Stimulated activated naive CD8-positive, alpha-beta T cell treated with anti-CD3 and anti-CD28 coated beads, Interleukin-15, Interleukin-2, amounts not matched to agents 100 ng/mL and 50 ng/mL, for 24 hours (primary cell): ENCODE results near the gene CCDC187.
"Not testable (repeated sequence)": the region's sequence is repeated elsewhere in the genome, so short reads cannot be mapped to it uniquely, and the experiment has no call there.

Source experiments
- H3K27ac Mint-ChIP-seq: one replicate; pipeline ENCODE4 v1.8.0; 2021; ENCODE audit warnings: mild to moderate bottlenecking, mixed read lengths
- H3K27me3 Mint-ChIP-seq: one replicate; pipeline ENCODE4 v1.8.0; 2021; ENCODE audit warnings: mixed read lengths
- H3K36me3 Mint-ChIP-seq: one replicate; pipeline ENCODE4 v1.8.0; 2021; ENCODE audit warnings: low read depth, mixed read lengths
- H3K4me1 Mint-ChIP-seq: one replicate; pipeline ENCODE4 v1.8.0; 2021; ENCODE audit warnings: low read depth, mixed read lengths
- H3K4me3 Mint-ChIP-seq: one replicate; pipeline ENCODE4 v1.8.0; 2021; ENCODE audit warnings: mild to moderate bottlenecking, mixed read lengths
- H3K9me3 Mint-ChIP-seq: one replicate; pipeline ENCODE4 v1.8.0; 2021; ENCODE audit warnings: mixed read lengths

CCDC187 gene

GRCh38 chr9:136274786-136275654 is 28.9 kb downstream of the CCDC187 start:
- H3K4me1 Mint-ChIP-seq: no peaks in the 10 kb centered on the region
- H3K4me3 Mint-ChIP-seq: no peak overlapping the region
- H3K9me3 Mint-ChIP-seq: no peaks in the 10 kb centered on the region
- no peaks in the 10 kb centered on the region for H3K27me3 Mint-ChIP-seq
- no peaks in the 10 kb centered on the region for H3K36me3 Mint-ChIP-seq
- no peak overlapping the region for H3K27ac Mint-ChIP-seq

GRCh38 chr9:136273921-136274785 is 29.7 kb downstream of the CCDC187 start:
- H3K27me3 Mint-ChIP-seq: no peaks in the 10 kb centered on the region
- H3K4me3 Mint-ChIP-seq: no peak overlapping the region
- H3K36me3 Mint-ChIP-seq: no peaks in the 10 kb centered on the region
- H3K4me1 Mint-ChIP-seq: no peaks in the 10 kb centered on the region
- no peaks in the 10 kb centered on the region for H3K9me3 Mint-ChIP-seq
- no peak overlapping the region for H3K27ac Mint-ChIP-seq

DNA sequence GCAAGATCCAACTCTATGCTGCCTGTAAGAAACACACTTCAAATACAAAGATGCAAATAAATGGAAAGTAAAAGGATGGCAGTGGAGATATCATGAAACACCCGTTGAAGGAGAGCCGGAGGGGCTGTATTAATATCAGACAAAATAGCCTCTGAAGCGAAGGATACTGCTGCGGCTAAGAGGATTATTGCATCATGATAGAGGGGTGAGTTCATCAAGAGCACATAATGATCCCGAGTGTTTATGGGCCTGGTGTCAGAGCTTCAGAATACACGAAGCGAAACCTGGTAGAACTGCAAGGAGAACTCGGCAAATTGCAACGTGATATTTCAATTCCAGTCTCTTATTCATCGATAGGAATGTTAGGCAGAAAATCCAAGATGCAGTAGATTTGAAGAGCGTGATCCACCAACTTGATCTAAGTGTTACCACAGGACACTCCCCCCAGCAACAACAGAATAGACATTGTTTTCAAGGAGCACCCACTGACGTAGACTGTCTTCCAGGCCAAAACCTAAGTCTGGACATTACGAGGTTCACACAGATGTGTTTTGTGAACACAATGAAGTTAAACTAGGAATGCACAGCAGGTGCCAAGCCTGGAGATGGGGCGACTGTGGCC is 30.5 kb downstream of the CCDC187 start:
- no peak overlapping the region for H3K27ac Mint-ChIP-seq
- no peaks in the 10 kb centered on the region for H3K4me1 Mint-ChIP-seq

DNA sequence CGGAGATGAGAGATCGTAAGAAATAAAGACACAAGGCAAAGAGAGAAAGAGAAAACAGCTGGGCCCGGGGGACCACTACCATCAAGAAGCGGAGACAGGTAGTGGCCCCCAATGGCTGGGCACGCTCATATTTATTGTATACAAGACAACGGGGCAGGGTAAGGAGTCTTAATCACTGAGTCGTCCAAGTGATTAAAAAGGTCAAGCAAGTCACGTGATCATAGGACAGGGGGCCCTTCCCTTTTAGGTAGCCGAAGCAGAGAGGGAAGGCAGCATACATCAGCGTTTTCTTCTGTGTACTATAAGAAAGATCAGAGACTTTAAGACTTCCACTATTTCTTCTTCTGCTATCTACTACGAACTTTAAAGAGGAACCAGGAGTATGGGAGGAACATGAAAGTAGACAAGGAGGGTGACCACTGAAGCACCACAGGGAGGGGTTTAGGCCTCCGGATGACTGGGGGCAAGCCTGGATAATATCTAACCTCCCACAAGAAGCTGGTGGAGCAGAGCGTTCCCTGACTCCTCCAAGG is 33.7 kb downstream of the CCDC187 start:
- Mint-ChIP-seq H3K36me3 (no peaks in the 10 kb centered on the region), H3K4me1 (peaks cover 4% of the 10 kb centered on the region), H3K27ac (no peak overlapping the region), H3K9me3 (no peaks in the 10 kb centered on the region), H3K4me3 (no peak overlapping the region), H3K27me3 (no peaks in the 10 kb centered on the region)

More for the DNA sequence above, 30.5 kb downstream of the CCDC187 start:
- Mint-ChIP-seq H3K9me3 (no peaks in the 10 kb centered on the region), H3K36me3 (no peaks in the 10 kb centered on the region), H3K27me3 (no peaks in the 10 kb centered on the region), H3K4me3 (no peak overlapping the region)

DNA sequence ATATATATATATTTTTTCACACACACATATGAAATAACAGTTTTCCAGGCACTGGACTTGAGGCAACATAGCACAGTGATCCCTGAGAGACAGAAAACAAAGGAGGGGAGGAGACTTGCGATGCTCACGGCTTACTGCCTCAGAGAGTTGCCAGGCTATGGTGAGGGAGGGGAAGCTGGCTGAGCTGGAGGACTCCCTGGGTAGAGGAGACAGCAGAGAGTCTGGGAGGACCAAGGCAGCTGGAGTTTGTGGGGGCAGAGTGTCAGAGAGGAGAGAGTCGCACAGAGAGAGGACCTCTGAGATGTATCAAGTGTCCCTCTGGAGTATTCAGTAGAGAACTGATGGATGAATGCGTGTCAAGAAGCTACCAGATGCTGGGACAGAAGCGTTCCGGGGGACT is 35.2 kb downstream of the CCDC187 start:
- Mint-ChIP-seq H3K9me3 (no peaks in the 10 kb centered on the region), H3K36me3 (no peaks in the 10 kb centered on the region), H3K4me1 (peaks cover 4% of the 10 kb centered on the region), H3K27ac (no peak overlapping the region), H3K27me3 (no peaks in the 10 kb centered on the region), H3K4me3 (no peak overlapping the region)

- peaks cover 4% of the 10 kb centered on the region for H3K4me1 Mint-ChIP-seq
- peak overlapping the region; percentile 69 for H3K4me3 Mint-ChIP-seq
- no peaks in the 10 kb centered on the region for H3K9me3 Mint-ChIP-seq
Measured at GRCh38 chr9:136268318-136268717, 35.6 kb downstream of the CCDC187 start.

DNA sequence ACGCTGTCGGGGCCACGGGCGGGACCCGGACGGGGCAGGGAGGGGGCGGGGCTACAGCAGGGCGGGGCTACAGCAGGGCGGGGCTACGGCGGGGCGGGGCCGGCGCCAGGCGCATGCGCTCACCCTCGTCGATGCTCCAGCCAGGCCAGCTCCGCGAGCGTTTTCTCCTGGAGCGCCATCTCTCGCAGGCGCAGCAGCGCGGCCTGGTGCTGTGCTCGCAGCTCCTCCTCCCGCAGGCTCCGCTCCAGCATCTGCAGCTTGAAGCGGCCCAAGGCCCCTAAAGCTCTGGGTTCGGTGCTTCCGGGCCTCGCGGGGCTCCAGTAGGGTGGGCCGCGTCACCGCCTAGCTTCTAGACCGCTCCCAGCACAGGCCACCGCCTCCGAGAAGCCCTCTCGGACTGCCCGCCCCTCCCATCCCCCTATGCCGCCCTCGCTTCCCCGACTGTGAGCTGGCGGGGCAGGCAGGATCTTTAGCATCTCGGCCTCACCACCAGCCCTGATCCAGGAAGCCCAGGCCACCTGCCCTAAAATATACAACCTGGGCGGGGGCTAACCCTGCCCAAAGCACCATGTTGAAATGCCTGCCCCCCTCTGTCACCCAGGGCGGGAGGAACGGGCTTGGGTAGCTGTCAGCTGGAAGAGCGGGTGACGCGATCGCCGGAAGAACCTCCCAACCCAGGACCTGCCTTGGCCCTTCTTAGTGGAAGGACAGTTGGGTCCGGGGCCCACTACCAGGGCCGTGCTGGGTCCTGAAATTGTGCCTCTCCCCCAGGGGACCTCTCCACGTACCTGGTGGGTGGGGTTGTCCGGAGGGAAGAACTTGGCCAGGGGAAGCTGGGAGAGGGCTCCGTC is 36.4 kb downstream of the CCDC187 start:
- peaks cover 4% of the 10 kb centered on the region for H3K4me1 Mint-ChIP-seq
- peak overlapping the region; percentile 71 for H3K27ac Mint-ChIP-seq
- peak overlapping the region; percentile 74 for H3K4me3 Mint-ChIP-seq
- H3K27me3 Mint-ChIP-seq: no peaks in the 10 kb centered on the region
- no peaks in the 10 kb centered on the region for H3K9me3 Mint-ChIP-seq
- H3K36me3 Mint-ChIP-seq: no peaks in the 10 kb centered on the region

More at GRCh38 chr9:136268318-136268717, 35.6 kb downstream of the CCDC187 start:
- H3K27ac Mint-ChIP-seq: no peak overlapping the region
- H3K36me3 Mint-ChIP-seq: no peaks in the 10 kb centered on the region
- no peaks in the 10 kb centered on the region for H3K27me3 Mint-ChIP-seq

DNA sequence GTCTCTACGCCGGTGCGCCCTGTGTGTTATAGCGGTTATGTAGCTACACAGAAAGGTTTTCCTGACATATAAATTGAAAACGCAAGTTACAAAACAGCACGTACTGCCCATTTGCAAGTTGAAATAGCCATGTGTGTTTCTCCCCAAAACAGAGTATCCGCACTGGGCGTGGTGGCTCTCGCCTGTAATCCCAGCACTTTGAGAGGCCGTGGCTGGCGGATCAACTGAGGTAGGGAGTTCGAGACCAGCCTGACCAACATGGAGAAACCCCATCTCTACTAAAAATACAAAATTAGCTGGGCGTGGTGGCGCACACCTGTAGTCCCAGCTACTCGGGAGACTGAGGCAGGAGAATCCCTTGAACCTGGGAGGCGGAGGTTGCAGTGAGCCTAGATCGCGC is 37.3 kb downstream of the CCDC187 start:
- H3K4me1 Mint-ChIP-seq, H3K36me3 Mint-ChIP-seq, H3K9me3 Mint-ChIP-seq, H3K27me3 Mint-ChIP-seq: not testable (repeated sequence)
- Mint-ChIP-seq H3K4me3 (peak overlapping the region; percentile 74), H3K27ac (peak overlapping the region; percentile 71)

GRCh38 chr9:136265561-136266355 is 38.1 kb downstream of the CCDC187 start:
- H3K27me3 Mint-ChIP-seq: no peaks in the 10 kb centered on the region
- H3K27ac Mint-ChIP-seq: no peak overlapping the region
- H3K9me3 Mint-ChIP-seq: no peaks in the 10 kb centered on the region
- H3K4me3 Mint-ChIP-seq: no peak overlapping the region
- H3K4me1 Mint-ChIP-seq: peaks cover 4% of the 10 kb centered on the region
- no peaks in the 10 kb centered on the region for H3K36me3 Mint-ChIP-seq

DNA sequence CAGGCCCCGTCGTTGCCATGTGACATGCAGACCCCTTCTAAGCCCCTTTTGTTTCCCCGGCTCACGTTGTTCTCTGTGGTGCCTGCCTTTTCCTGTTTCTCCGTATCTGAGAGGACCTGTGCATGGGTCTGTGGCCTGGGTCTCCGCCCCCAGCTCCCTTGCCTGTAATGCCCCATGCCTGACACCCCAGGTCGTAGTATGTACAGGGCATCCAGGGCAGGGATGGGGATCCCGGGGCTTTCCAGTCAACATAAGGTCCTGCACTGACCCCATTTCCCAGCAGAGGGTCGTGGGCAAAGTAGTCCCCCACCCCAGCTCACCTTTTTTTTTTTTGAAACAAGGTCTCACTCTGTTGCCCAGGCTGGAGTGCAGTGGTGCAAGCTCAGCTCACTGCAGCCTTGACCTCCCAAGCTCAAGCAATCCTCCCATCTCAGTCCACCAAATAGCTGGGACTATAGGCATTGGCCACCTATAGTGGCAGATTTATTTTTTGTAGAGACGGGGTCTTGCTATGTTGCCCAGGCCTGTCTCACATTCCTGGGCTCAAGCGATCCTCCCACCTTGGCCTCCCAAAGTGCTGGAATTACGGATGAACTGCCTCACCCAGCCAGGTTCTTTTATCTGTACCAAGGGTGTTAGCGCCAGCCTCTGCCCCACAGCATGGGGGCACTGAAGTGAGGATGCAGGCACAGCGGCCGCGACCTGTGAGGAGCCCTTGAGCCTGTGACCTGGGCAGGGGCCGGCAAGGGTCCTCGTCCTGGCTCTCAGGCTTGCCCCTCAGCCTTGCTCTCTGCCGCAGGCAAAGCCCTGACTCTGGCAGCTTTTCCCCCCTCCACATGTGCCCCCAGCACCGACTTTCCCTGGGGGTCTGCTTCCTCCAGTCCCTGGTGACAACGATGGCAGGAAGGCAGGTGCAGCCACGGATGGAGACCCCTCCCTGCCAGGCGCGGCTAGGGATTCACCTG is 39.2 kb downstream of the CCDC187 start:
- H3K27me3 Mint-ChIP-seq: no peaks in the 10 kb centered on the region
- H3K9me3 Mint-ChIP-seq: no peaks in the 10 kb centered on the region
- no peaks in the 10 kb centered on the region for H3K36me3 Mint-ChIP-seq
- no peak overlapping the region for H3K27ac Mint-ChIP-seq
- no peak overlapping the region for H3K4me3 Mint-ChIP-seq
- H3K4me1 Mint-ChIP-seq: peaks cover 4% of the 10 kb centered on the region

DNA sequence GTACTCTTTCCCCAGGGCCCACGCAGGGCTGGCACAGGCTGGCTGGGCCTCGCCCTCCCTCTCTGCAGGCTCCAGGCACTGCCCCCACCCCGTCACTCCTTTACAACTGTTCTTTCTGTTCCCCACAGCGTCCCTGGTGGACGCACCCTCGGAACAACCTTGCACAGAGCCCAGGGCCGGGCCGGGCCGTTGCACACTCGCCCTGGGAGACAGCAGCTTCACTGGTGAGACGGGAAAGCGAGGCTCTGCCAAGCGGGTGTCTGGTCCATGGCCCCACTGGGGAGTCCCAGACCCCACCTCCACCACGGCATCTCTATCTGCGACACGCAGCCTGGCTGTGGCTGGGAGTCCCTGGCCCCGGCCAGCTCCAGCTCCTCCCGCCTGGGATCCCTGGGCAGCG is 39.9 kb downstream of the CCDC187 start:
- Mint-ChIP-seq H3K27ac (no peak overlapping the region), H3K9me3 (no peaks in the 10 kb centered on the region), H3K36me3 (no peaks in the 10 kb centered on the region), H3K27me3 (no peaks in the 10 kb centered on the region), H3K4me1 (peaks cover 4% of the 10 kb centered on the region), H3K4me3 (no peak overlapping the region)

- Mint-ChIP-seq H3K9me3 (no peaks in the 10 kb centered on the region), H3K27ac (no peak overlapping the region), H3K4me1 (peaks cover 4% of the 10 kb centered on the region), H3K4me3 (no peak overlapping the region), H3K36me3 (no peaks in the 10 kb centered on the region), H3K27me3 (no peaks in the 10 kb centered on the region)
Measured at GRCh38 chr9:136262671-136263178, 41.2 kb downstream of the CCDC187 start.
